ENCODE data around the gene ZKSCAN8.
A peak's percentile ranks its signal among the peaks of the same experiment; 100 is the strongest.
"Not testable (repeated sequence)": the region's sequence is repeated elsewhere in the genome, so short reads cannot be mapped to it uniquely, and the experiment has no call there.

ZKSCAN8 gene

DNA sequence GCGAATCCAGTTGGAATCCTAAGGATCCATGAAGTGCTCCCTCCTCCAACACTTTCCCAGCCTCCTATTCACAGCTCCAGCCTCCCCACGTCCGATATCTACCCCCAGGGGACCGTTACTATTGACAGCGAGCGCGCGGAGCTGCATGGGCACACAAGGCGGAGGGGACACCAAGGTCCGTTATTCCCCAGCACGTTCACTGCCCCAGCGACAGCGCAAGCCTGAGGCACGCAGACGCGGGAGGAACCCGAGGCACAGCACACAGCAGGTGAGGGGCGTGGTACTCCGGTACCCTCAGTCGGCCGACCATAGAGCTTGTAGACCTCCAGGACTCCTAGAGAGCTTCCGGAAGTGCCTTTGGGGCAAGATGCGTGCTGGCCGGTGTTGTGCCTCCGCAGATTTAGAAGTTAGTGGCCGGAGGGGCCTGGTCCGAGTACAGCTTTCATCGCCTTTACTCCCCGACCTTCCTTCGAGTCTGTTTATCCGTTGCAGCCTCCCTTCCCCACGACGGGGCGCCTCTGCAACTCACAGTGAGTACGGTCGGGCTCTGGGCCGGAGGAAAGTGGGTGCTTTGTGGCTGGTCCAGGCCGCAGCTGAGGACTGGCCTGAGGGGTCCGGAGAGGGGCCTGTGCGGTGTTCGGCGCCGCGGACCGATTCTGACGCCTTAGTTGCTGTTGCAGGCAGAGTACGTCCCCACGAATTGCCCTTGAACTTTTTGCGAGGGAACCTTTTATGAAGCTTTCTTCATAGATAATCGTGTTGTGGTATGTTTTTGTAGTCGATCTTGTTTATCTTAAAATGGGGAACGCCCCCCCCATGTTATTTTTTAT is at the start of gene ZKSCAN8:
Gene ZKSCAN8 (plus strand): TSS at position 384 of the 830 bp plus-strand sequence. CDS start 6,525 bp downstream, outside the sequence.
- peak; percentile 96 for DNase-seq

DNA sequence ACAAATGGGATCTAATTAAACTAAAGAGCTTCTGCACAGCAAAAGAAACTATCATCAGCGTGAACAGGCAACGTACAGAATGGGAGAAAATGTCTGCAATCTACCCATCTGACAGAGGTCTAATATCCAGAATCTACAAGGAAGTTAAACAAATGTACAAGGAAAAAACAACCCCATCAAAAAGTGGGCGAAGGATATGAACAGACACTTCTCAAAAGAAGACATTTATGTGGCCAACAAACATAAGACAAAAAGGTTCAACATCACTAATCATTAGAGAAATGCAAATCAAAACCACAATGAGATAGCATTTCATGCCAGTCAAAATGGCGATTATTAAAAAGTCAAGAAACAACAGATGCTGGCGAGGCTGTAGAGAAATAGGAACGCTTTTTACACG is 39.5 kb upstream of the ZKSCAN8 start:
- DNase-seq = not testable (repeated sequence)

DNA sequence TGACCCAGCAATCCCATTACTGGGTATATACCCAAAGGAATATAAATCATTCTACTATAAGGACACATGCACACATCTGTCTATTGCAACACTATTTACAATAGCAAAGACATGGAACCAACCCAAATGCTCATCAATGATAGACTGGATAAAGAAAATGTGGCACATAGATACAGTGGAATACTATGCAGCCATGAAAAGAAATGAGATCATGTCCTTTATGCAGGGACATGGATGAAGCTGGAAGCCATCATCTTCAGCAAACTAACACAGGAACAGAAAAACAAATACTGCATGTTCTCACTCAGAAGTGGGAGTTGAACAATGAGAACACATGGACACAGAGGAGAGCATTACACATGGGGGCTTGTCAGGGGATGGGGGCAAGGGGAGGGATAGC is 39.0 kb upstream of the ZKSCAN8 start:
- not testable (repeated sequence) for DNase-seq

DNA sequence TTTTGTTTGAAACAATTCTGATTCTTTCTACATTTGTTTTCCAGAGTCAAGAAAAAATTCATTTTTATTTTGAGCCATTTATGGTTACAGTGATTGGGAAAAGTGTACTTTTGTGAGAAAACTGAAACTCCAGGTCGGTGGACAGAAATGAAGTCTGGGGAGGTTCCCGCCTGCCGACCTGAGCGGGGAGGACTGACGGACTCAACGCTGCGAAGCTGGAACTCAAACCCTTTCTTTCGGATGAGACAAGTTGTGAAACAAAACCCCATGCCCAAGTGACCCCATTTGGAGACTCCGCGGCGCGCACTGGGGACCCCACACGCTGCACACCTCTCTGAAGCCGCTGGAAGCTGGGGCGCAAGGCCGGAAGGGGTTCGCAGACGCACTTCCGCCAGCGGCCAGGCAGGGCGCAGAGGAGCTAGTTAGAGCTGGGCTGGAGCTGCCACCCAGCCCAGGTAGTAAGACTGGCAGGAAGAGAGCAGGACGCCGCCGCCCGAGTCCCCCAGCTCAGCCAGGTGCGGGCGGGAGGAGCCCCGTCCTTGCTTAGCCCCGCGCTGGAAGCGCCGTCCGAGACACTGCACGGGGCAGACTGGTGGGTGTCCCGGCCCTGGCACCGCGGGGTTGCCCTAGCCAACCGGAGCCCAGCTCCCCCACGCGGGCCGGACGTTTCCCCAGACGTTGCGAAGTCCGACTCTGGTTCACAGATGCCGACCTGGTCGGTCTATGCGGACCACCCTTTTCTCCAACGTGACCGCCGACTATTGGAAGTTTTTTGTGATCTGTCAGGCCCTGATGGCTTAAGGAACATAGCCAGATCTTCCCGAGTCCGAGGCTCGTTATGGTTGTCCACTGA is 37.1 kb upstream of the ZKSCAN8 start:
- peak; percentile 84 for DNase-seq

DNA sequence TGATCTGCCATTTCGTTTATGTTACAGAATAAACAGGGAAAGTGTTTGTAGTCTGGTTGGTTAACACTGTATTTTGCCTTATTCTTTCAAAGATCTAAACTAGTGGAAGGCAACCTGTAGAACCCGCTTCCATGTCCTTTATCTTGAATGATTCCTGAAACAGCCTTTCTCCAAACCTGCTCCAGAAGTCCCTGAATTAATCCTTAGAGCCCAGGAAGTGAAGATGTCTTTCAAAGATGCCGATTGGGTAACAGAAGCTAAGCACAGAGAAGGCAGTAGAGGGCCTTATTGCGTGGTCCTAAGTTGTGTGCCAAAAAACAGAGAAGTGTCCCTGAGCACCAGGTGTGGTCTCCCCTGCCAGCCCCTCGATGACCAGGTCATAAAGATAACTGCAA is 36.4 kb upstream of the ZKSCAN8 start:
- peak; percentile 28 for DNase-seq

DNA sequence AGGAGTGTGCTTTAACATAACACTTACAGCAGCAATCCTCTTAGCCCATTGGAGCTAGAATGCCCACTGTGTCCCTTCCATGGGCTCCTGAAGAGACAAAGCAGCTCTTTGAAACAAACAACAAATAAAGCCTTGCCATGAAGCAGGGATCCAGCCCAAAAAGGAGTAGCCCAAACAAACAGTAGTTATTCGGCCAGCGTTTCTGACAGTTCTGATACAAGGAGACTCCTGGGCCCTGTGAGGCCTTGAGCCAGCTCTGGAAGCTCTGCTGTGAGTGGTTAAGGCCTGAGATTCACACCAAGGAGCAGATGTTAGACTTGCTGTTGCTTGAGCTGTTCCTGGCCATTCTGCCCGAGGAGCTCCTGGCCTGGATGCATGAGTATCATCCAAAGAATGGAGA is 34.2 kb upstream of the ZKSCAN8 start:
- DNase-seq = no peak

DNA sequence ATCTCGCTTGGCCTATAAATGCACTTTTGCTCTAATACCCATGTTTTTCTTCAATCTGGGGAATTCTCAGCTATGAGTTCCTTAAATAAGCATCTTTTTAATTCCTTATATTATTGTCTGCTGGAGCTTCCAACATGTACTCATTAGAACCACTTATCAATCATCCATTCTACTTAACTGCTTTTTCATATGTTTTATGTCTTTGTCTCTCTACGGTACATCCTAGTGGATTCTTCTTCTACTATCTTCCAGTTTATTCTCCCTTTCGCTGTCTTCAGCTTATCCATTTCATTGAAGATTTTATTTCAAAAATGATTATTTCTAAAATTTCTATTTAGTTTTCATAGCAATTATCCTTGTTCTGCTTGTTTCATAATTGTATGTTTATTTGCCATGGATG is 29.7 kb upstream of the ZKSCAN8 start:
- DNase-seq = no peak

DNA sequence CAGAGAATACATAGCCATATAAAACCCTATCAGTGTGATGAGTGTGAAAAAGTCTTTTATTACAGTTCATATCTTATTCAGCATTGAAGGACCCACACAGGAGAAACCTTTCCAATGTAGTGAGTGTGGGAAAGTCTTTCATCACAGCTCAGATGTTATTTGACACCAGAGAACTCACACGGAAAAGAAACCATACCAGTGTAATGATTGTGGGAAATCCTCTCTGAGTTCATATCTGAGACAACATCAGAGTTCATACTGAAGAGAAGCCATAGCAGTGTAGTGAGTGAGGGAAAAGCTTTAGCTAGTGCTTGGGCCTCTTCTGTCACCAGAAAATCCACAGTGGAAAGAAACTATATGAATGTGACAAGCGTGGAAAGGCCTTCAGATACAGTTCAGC is 25.9 kb upstream of the ZKSCAN8 start:
- no peak for DNase-seq

DNA sequence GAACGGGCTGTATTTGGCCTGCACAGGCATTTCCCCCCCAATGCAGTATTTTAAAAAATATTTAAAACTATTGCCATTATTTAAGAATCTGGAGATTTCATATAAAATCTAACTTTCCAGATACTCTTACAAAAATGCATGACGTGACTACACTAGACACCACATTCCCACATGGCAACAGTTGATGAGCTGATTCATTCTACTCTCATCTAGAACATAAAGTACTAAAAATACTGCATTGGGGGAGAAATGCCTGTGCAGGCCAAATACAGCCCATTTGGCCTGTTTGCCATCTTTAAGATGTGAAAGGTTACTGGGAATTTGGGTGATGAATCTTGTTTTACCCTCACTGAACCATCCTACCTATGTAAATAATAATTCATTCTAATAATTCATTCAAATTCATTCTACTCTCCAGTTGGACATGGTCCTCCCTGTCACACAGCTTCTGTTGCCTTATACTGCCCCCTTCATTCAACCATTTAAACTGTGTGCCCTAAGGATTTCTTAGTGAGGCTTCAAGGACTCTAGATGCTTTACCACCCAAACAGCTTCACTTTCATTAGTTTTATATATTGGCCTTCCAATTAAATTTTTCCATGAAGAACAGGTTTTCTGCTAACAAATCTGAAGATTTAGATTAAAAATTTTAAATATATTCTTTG is 24.2 kb upstream of the ZKSCAN8 start:
- no peak for DNase-seq

DNA sequence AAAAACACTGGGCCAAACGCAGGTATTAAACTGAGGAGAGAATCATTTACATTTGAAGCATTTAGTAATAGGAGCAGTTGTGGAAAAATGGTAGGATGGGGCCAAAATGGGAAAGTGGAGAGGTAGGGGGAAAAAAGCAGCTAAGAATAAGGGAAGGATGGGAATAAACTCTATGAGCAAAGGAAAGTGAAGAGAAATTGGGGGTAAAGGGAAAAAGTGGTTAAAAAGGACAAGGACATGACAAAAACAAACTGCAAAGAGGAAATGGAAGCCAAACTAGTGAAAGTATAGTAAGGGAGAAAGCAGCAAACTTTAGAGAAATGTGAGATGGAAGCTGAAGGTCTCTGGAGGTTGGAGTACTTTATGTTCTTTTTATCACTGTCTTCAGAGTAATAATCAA is 23.5 kb upstream of the ZKSCAN8 start:
- no peak for DNase-seq

DNA sequence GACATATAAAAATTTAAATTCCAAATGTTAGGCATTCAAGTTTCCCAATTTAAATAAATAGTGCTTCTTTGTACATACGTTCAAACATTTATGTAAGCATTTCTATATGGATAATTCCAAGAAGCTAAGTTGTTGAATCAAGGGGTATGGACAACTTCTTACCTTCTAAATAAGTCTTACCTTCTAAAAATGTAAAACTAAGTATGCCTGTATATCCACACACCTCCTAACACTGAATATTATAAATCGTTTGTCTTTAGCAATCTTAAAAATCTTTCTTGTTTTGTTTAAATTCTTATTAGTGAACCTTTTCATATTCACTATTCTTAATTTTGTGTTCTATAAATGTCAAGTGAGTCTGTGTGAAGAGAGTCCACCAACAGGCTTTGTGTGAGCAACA is 19.8 kb upstream of the ZKSCAN8 start:
- no peak for DNase-seq

DNA sequence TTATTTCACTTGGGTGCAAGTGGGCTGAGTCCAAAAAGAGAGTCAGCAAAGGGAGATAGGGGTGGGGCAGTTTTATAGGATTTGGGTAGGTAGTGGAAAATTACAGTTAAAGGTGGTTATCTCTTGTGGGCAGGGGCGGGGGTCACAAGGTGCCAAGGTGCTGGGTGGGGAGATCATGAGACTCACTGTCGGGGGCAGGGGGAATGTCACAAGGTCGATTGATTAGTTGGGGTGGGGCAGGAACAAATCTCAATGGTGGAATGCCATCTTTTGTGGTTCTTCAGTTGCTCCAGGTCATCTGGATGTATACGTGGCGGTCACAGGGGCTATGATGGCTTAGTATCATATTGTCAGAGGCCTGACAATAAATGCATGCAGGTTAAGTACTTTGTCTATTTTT is 19.4 kb upstream of the ZKSCAN8 start:
- DNase-seq = not testable (repeated sequence)

DNA sequence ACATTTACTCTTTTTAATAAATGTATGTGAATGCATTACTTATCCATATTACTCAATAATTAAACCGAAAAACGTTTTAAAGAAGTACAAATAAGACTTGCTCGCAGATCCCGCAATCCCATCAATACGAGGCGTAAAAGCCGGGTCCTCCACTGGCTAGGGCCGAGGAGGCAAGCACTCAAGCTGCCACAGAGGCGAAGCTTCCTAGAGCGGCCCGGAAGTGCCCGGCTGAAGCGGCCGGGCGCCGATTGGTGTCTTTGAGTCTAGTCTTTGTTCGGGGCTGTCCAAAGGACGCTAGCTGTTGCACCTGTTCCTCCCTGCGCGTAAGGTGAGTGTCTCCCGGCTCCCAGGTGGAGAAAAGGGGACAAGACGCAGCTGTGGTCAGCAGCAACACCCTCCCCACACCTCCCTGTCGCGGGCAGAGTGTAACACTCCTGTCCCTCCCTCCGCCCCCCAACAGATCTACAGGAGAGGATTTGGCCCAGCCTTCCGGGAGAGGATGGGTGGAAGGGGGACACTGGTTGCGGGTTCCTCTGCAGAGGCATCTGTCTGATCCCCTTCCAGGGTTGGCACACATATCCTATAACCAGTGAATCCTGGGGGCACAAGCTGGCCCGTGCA is 17.2 kb upstream of the ZKSCAN8 start, which contains the start of gene ZSCAN16:
Gene ZSCAN16 (plus strand): TSS at position 260 of the 621 bp plus-strand sequence. CDS start 835 bp downstream, outside the sequence.
- peak; percentile 94 for DNase-seq

DNA sequence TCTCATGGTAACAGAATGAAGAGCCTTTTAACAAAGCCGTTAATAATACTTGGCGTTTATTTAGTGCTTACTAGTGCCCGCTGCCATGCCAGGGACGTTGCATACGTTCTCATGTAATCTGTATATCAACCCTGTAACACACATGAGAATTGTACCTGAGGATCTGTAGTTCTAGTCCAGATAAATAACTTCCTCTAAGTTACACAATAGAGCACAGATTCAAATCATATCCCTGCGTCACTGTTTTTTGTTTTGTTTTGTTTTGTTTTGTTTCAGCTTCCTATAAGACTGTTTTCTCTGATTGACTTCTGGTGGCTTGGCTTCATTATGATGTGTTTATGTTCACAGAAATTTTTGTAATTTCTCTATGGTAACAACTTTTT is 16.7 kb upstream of the ZKSCAN8 start:
- no peak for DNase-seq

DNA sequence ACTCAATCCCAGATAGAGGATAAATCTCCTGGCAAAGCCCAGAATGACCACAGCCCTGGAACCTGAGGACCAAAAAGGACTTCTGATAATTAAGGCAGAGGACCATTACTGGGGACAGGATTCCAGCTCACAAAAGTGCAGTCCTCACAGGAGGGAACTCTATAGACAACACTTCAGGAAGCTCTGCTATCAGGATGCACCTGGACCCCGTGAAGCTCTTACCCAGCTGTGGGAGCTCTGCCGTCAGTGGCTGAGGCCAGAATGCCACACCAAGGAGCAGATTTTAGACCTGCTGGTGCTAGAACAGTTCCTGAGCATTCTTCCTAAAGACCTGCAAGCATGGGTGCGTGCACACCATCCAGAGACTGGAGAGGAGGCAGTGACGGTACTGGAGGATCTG is 16.3 kb upstream of the ZKSCAN8 start:
- DNase-seq = no peak

DNA sequence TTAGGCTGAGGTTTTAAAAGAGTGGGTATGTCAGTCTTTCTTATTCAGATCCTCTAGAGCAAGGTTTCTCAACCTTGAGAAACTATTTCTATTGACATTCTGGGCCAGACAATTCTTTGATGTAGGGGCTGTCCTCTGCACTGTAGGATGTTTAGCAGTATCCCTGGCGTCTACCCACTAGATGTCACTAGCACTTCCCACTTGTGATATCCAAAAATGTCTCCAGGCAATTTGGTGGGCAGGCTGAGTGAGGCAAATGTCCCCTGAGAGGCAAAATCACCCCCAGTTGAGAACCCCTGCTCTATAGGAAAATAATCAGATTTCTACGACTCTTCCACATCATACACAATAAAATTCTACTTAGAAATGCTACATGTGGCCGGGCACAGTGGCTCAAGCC is 7.7 kb upstream of the ZKSCAN8 start:
- DNase-seq = peak; percentile 50

DNA sequence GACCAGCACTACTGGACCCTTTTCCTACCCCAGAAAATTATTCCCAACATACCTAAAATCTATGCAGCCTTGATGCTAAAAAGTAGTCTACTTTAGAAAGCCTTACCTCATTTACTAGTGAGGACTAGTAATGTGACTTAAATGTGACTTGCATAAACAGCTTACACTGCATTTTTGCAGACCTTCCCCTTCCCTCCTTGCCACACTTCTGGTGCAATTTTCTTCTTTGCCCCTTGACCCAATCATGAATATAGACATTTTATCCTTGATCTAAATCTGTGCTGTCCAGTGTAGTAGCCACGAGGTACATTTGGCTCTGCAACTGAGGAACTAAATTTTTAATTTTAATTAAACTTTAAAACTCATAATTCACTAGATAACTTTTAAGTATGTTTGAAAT is 7.0 kb upstream of the ZKSCAN8 start:
- DNase-seq = no peak

DNA sequence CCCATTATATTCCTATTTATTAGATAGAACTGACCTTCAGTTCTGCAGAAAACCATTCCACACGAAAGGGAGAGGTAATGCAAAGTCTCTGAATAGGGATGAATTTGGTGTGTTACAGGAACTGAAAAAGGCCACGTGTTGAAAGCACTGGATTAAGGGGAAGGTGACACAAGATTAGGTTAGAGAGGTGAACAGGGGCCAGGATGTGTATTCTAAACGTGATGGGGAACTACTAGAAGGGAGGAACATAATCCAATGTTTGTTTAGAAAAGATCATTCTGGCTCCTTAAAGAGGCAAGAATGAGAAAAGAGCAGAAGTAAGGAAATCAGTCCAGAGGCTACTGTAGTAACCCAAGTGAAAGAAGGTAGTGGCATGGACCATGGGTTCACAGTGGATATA is 6.3 kb upstream of the ZKSCAN8 start:
- DNase-seq = no peak

DNA sequence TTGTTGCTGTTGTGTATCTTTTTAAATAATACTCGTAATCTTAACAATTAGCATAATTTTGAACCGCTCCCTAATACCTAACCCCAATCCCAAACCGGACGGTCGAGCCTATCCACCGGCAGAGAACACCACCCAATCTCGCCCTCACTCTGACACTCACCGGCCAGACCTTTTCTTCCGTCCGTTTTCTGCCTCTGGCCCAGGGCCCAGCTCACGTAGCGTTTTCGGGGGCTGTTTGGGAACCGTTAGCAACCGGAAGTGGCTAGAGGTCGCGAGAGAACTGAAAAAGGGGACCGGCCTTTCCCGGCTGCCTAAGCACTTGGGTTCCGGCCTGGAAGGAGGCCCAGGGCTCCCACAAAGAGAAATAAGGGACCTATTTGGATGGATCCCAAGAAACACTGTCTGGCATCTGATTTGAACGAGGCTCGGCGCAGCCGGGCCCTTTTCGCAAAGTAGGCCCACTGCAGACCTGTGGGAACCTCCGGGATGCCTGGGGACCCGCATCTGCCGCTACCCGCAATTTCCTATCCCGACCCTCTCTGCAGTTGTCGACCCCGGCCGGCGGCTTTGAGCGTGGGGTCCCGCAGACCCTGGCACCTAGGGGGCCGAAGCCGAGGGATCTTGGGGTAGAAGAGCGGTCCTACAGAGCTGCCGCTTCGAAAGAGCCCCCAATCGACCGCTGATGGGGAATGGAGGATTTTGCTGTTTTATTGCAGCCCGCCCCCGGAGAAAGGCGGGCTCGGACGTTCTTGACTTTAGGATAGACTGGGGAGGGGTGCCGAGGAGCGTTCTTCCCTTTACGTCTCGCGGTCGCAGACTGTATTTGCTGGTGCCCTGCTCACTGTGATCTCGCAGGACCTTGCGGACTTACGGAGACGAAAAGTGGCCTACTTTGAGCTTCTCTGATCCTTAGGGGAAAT is 4.8 kb upstream of the ZKSCAN8 start:
- DNase-seq = peak; percentile 94

DNA sequence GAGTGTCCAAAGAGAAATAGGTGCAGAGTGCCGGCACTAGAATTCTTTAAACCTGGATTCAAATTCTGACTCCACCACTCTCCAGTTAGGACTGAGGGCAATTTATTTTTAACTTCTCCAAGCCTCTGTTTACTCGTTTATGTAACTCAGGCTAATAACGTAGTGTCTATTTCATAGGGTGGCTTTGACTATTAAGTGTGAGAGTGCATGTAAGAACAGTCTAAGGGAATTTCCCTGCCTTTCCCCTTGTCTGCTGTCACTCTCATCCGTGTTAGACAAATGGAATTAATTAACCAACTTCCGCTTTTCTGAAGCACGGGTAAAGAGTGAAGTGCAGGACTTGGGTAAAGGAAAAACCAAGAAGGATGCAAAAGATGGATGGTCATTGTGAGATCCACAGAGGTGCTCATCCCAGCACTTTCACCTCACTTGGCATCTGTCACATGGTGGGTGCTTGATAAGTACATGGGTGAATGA is 4.1 kb upstream of the ZKSCAN8 start:
- no peak for DNase-seq

DNA sequence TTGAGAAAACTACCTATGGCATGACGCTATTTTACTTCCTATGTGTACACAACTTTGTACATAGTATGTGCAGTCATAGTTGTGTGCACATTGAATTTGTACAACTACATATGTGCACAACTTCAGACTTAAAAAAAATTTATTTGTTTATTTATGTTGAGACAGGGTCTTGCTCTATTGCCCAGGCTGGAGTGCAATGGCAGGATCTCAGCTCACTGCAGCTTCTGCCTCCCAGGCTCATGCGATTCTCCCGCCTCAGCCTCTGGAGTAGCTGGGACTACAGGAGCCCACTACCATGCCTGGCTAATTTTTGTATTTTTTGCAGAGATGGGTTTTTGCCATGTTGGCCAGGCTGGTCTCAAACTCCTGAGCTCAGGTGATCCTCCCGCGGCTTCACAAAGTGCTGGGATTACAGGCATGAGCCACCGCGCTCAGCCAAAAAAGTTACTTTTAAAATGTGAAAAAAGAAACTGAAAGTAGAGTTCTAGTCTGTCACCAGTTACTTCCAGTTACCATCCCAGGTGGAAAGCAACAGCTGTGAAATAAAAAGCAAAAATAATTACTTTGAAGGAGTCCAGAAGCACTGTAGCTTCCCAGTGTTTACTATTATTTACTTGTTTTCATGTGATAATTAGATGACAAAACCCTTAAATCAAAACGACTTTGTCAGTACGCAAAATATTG is 1.7 kb upstream of the ZKSCAN8 start:
- DNase-seq = no peak

Measured in NCI-H1105 treated with DMSO at 0.1 percent for 48 hours (cell line).